Neural progenitor cell (in vitro differentiated cells): ENCODE measurements around the gene SAMD10. TPM values are rescaled to one million over a fixed set of nuclear protein-coding genes. Genes with fewer than 3 reads are reported as not detected.

Experiments
- DNase-seq: peaks from one replicate; pipeline ENCODE4 v3.0.0-alpha.2; 2016; ENCODE audit warnings: low spot score
- H2AFZ ChIP-seq: fragments of 200-600 bp; sonication (generic); replicated peaks from 2 replicates; pipeline ENCODE4 v1.6.1; 2016; ENCODE audit warnings: antibody characterized with exemption
- H3F3A ChIP-seq: fragments of 200-600 bp; sonication (generic); 2 replicates; pipeline ENCODE4 v1.6.1; 2016; ENCODE audit warnings: antibody characterized with exemption, low read depth
- H3K27ac ChIP-seq: fragments of 200-600 bp; sonication (generic); 2 replicates; pipeline ENCODE4 v1.5.1; 2016; ENCODE audit warnings: mild to moderate bottlenecking
- H3K27me3 ChIP-seq: fragments of 200-600 bp; sonication (generic); 2 replicates; pipeline ENCODE4 v1.6.1; 2016; ENCODE audit warnings: mild to moderate bottlenecking, moderate library complexity
- H3K36me3 ChIP-seq: fragments of 200-600 bp; sonication (generic); 2 replicates; pipeline ENCODE4 v1.5.1; 2016
- H3K4me1 ChIP-seq: fragments of 200-600 bp; sonication (generic); 2 replicates; pipeline ENCODE4 v1.6.1; 2016; ENCODE audit warnings: mixed run types
- H3K4me2 ChIP-seq: fragments of 200-600 bp; sonication (generic); 2 replicates; pipeline ENCODE4 v1.6.1; 2016
- H3K4me3 ChIP-seq: fragments of 200-600 bp; sonication (generic); 2 replicates; pipeline ENCODE4 v1.5.1; 2016
- H3K79me2 ChIP-seq: fragments of 200-600 bp; sonication (generic); 2 replicates; pipeline ENCODE4 v1.6.1; 2016; ENCODE audit warnings: low read depth
- H3K9ac ChIP-seq: fragments of 200-600 bp; sonication (generic); 2 replicates; pipeline ENCODE4 v1.6.1; 2016
- H3K9me3 ChIP-seq: fragments of 200-600 bp; sonication (generic); 2 replicates; pipeline ENCODE4 v1.5.1; 2016; ENCODE audit warnings: low read depth
- H4K20me1 ChIP-seq: fragments of 200-600 bp; sonication (generic); 2 replicates; pipeline ENCODE4 v1.6.1; 2016; ENCODE audit warnings: low read depth
- H3K27ac Mint-ChIP-seq: 3 replicates; pipeline ENCODE4 v1.8.0; 2021; ENCODE audit warnings: mixed read lengths
- H3K27me3 Mint-ChIP-seq: 2 replicates; pipeline ENCODE4 v1.8.0; 2022; ENCODE audit warnings: low read depth, mild to moderate bottlenecking, inconsistent platforms, moderate library complexity, mixed read lengths; ENCODE audit not compliant: insufficient read depth
- H3K36me3 Mint-ChIP-seq: 3 replicates; pipeline ENCODE4 v1.8.0; 2021; ENCODE audit warnings: mixed read lengths
- H3K4me1 Mint-ChIP-seq: 3 replicates; pipeline ENCODE4 v1.8.0; 2021; ENCODE audit warnings: mixed read lengths
- H3K4me3 Mint-ChIP-seq: 3 replicates; pipeline ENCODE4 v1.8.0; 2021; ENCODE audit warnings: mild to moderate bottlenecking, moderate library complexity, mixed read lengths
- H3K9me3 Mint-ChIP-seq: 3 replicates; pipeline ENCODE4 v1.8.0; 2020; ENCODE audit warnings: mixed read lengths
- CTCF ChIP-seq: fragments of 200-600 bp; sonication (generic); IDR thresholded peaks from 2 replicates; pipeline ENCODE4 v1.5.1; 2017; ENCODE audit warnings: antibody characterized with exemption, mild to moderate bottlenecking
- EZH2 ChIP-seq: fragments of 200-600 bp; sonication (generic); IDR thresholded peaks from 2 replicates; pipeline ENCODE4 v1.6.1; 2017; ENCODE audit warnings: antibody characterized with exemption, mild to moderate bottlenecking, moderate library complexity
- EZH2phosphoT487 ChIP-seq: fragments of 200-600 bp; sonication (generic); IDR thresholded peaks from 2 replicates; pipeline ENCODE4 v1.6.1; 2017; ENCODE audit warnings: antibody characterized with exemption
- total RNA-seq: library from RNA; depleted of rRNA; stranded (reverse); fragments of >200 nt; gene quantifications from 2 replicates; pipeline ENCODE4 v1.2.3, GENCODE V29; 2015; ENCODE audit warnings: low replicate concordance

The SAMD10 gene
- total RNA-seq, result 0.19 and 4.9 TPM in 2 replicates

GRCh38 chr20:63979557-63980316 lies at the start of gene SAMD10:
TSS of gene SAMD10 (minus strand) at chr20:63979642. CDS start at chr20:63979467, 175 bp downstream.
- no peaks in the 10 kb centered on the region for H3K9me3 ChIP-seq
- TF ChIP-seq EZH2 (no peak), EZH2phosphoT487 (no peak), CTCF (peak; percentile 20)
- peak within 1 kb of the TSS; percentile 96 for H2AFZ ChIP-seq
- peaks cover 33% of the 10 kb centered on the region for H3K79me2 ChIP-seq
- no peak within 1 kb of the TSS for H3K27ac ChIP-seq
- Mint-ChIP-seq H3K4me1 (peaks cover 32% of the 10 kb centered on the region), H3K27me3 (peaks cover 11% of the 10 kb centered on the region), H3K4me3 (peak within 1 kb of the TSS; percentile 95), H3K27ac (peak within 1 kb of the TSS; percentile 78), H3K36me3 (peaks cover 15% of the 10 kb centered on the region), H3K9me3 (no peaks in the 10 kb centered on the region)
- peaks cover 18% of the 10 kb centered on the region for H3K4me1 ChIP-seq
- peak within 1 kb of the TSS; percentile 96 for H3K4me2 ChIP-seq
- H3F3A ChIP-seq, result peaks cover 44% of the 10 kb centered on the region
- peak within 1 kb of the TSS; percentile 83 for H3K4me3 ChIP-seq
- H4K20me1 ChIP-seq, result peaks cover 23% of the 10 kb centered on the region
- peak; percentile 84 for DNase-seq
- no peak within 1 kb of the TSS for H3K9ac ChIP-seq
- H3K36me3 ChIP-seq, result no peaks in the 10 kb centered on the region
- peaks cover 9% of the 10 kb centered on the region for H3K27me3 ChIP-seq

- no peaks in the 10 kb centered on the region for H3K4me1 ChIP-seq
- no peaks in the 10 kb centered on the region for H3K4me1 Mint-ChIP-seq
- H3K4me2 ChIP-seq, result no peak overlapping the region
- H3K4me3 Mint-ChIP-seq, result no peak overlapping the region
- H3K27me3 ChIP-seq, result no peaks in the 10 kb centered on the region
- H4K20me1 ChIP-seq, result no peaks in the 10 kb centered on the region
- no peaks in the 10 kb centered on the region for H3K79me2 ChIP-seq
- H3K9me3 ChIP-seq, result no peaks in the 10 kb centered on the region
- H3K36me3 ChIP-seq, result no peaks in the 10 kb centered on the region
- no peak for TF ChIP-seq EZH2phosphoT487
- TF ChIP-seq EZH2, result no peak
- no peak for TF ChIP-seq CTCF
- H3K27ac Mint-ChIP-seq, result no peak overlapping the region
- H3K27me3 Mint-ChIP-seq, result peaks cover 3% of the 10 kb centered on the region
- no peak overlapping the region for H3K27ac ChIP-seq
- no peak overlapping the region for H3K9ac ChIP-seq
- no peak overlapping the region for H2AFZ ChIP-seq
- peaks cover 20% of the 10 kb centered on the region for H3K36me3 Mint-ChIP-seq
- no peak for DNase-seq
- no peak overlapping the region for H3K4me3 ChIP-seq
- H3F3A ChIP-seq, result no peaks in the 10 kb centered on the region
- no peaks in the 10 kb centered on the region for H3K9me3 Mint-ChIP-seq
These were observed 48.7 kb upstream of the SAMD10 start for GRCh38 chr20:64027981-64028685.

- no peak overlapping the region for H3K4me2 ChIP-seq
- H3K9me3 ChIP-seq, result no peaks in the 10 kb centered on the region
- peaks cover 3% of the 10 kb centered on the region for H3K27me3 Mint-ChIP-seq
- TF ChIP-seq EZH2 (no peak), CTCF (no peak), EZH2phosphoT487 (no peak)
- no peaks in the 10 kb centered on the region for H3K9me3 Mint-ChIP-seq
- H3K4me3 Mint-ChIP-seq, result no peak overlapping the region
- no peak overlapping the region for H3K27ac Mint-ChIP-seq
- no peaks in the 10 kb centered on the region for H3K36me3 ChIP-seq
- no peaks in the 10 kb centered on the region for H3K4me1 ChIP-seq
- no peak overlapping the region for H3K27ac ChIP-seq
- DNase-seq, result no peak
- H4K20me1 ChIP-seq, result no peaks in the 10 kb centered on the region
- H3K4me1 Mint-ChIP-seq, result no peaks in the 10 kb centered on the region
- H3K79me2 ChIP-seq, result no peaks in the 10 kb centered on the region
- H3F3A ChIP-seq, result no peaks in the 10 kb centered on the region
- H2AFZ ChIP-seq, result no peak overlapping the region
- no peak overlapping the region for H3K9ac ChIP-seq
- H3K27me3 ChIP-seq, result no peaks in the 10 kb centered on the region
- H3K4me3 ChIP-seq, result no peak overlapping the region
- H3K36me3 Mint-ChIP-seq, result peaks cover 19% of the 10 kb centered on the region
These were observed 46.5 kb upstream of the SAMD10 start for GRCh38 chr20:64025826-64026412.
